GM23248 (cell line): ENCODE measurements around the gene MT1B.

Experiments used
- EZH2 ChIP-seq: fragments of 200-600 bp; sonication (generic); IDR thresholded peaks from 2 replicates; pipeline ENCODE4 v1.6.1; 2018; ENCODE audit warnings: antibody characterized with exemption, mild to moderate bottlenecking; ENCODE audit not compliant: insufficient read depth, poor library complexity, severe bottlenecking
- EZH2phosphoT487 ChIP-seq: fragments of 200-600 bp; sonication (generic); IDR thresholded peaks from 2 replicates; pipeline ENCODE4 v1.6.1; 2018; ENCODE audit warnings: antibody characterized with exemption, moderate library complexity, mild to moderate bottlenecking, low read depth; ENCODE audit not compliant: insufficient read depth

- TF ChIP-seq EZH2 (no peak), EZH2phosphoT487 (no peak)
These were observed 16.8 kb upstream of the MT1B start for GRCh38 chr16:56634715-56635440.
